ENCODE measurements around the gene ACTMAP.

DNA sequence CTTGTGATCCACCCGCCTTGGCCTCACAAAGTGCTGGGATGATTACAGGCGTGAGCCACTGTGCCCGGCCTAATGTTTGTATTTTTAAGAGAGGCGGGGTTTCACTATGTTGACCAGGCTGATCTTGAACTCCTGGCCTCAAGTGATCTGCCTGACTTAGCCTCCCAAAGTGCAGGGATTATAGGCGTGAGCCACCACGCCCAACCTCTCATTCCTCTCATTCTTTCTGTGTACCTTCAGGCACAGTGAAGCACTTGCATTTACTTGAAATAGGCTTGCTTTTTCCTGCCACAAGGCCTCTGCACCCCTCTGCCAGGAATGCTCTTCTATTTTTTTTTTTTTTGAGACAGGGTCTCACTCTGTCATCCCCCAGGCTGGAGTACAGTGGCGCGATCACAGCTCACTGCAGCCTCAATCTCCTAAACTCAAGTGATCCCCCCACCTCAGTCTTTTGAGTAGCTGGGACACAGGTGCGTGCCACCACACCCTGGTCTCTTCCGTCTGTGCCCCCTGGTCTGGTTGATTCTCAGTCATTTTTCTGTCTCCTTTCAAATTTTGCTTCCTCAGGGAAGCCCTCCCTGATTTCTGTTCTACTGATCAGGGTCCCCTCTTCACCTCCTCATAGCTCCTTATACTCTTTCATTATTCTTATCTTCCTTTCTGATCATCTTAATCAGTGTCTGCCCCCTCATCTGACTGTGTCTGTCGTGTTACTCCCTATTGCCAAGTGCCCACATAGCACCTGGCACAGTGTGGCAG lies 15.1 kb downstream of the ACTMAP start:
- TF ChIP-seq, protein P1, sequence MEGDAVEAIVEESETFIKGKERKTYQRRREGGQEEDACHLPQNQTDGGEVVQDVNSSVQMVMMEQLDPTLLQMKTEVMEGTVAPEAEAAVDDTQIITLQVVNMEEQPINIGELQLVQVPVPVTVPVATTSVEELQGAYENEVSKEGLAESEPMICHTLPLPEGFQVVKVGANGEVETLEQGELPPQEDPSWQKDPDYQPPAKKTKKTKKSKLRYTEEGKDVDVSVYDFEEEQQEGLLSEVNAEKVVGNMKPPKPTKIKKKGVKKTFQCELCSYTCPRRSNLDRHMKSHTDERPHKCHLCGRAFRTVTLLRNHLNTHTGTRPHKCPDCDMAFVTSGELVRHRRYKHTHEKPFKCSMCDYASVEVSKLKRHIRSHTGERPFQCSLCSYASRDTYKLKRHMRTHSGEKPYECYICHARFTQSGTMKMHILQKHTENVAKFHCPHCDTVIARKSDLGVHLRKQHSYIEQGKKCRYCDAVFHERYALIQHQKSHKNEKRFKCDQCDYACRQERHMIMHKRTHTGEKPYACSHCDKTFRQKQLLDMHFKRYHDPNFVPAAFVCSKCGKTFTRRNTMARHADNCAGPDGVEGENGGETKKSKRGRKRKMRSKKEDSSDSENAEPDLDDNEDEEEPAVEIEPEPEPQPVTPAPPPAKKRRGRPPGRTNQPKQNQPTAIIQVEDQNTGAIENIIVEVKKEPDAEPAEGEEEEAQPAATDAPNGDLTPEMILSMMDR (conservative IDR thresholded peaks at IDR 0.05), result no peak
- no peak for TF ChIP-seq EZH2 (IDR thresholded peaks at IDR 0.05; ENCODE audit: low read depth)
